K562 (cell line): ENCODE data around the gene HHIPL1. TPM values are rescaled to one million over a fixed set of nuclear protein-coding genes. Genes with fewer than 3 reads are reported as not detected.

ENCODE experiments used
- ATAC-seq: fragments of 200-7000 bp; cut with Tn5 transposase; 3 replicates; pipeline ENCODE4 v1.9.1; 2020; ENCODE audit warnings: moderate library complexity
- BruUV-seq: library from RNA; stranded (reverse); fragments of 400-500 nt; replicated peaks from 2 replicates; lab custom pipeline; 2021; lab: Mats Ljungman, UMichigan
- CTCF ChIA-PET: fragments of 300-600 bp; formaldehyde crosslinking; extraction: SDS; loops from one replicate; lab custom pipeline; 2021; ENCODE audit warnings: low intra/inter-chr PET ratio; lab: Yijun Ruan, JAX
- POLR2A ChIA-PET: fragments of 300-600, 350-650 bp; sonication (Branson Sonifier 250); formaldehyde crosslinking; extraction: SDS; loops from one replicate; lab custom pipeline; 2021; ENCODE audit warnings: antibody characterized with exemption, inconsistent platforms; lab: Yijun Ruan, JAX
- DNase-seq, 4 experiments: peaks; one replicate each; pipeline versions ENCODE4 v3.0.0 to v3.0.0-alpha.2; 2011 to 2018; ENCODE audit warnings: low spot score in 3 of 4, mixed read lengths in 3 of 4; ENCODE audit errors: extremely low read depth in 1 of 4
- FAIRE-seq: peaks from 2 replicates; lab custom pipeline; 2011; peaks lifted over from hg19 to GRCh38; lab: Jason Lieb, UNC
- H2AFZ ChIP-seq: 2 replicates; pipeline ENCODE4 v1.6.0; 2011; ENCODE audit warnings: low read depth, low read length, control low read depth, inconsistent platforms
- H3K27ac ChIP-seq: fragments of 200-600 bp; 3 replicates; pipeline ENCODE4 v1.8.0; 2011; ENCODE audit warnings: low read depth, mild to moderate bottlenecking, control low read depth, inconsistent platforms, low read length, moderate library complexity, mixed read lengths; ENCODE audit errors: extremely low read depth
- H3K27me3 ChIP-seq, 2 experiments: fragments of 300-600 bp in 1 of 2; 2 replicates in 1 of 2; 3 replicates in 1 of 2; pipeline versions ENCODE4 v1.6.0 to v1.8.0; 2011; ENCODE audit warnings: inconsistent platforms in 2 of 2, low read length in 2 of 2, mild to moderate bottlenecking in 1 of 2, mixed read lengths in 1 of 2, moderate library complexity in 1 of 2; ENCODE audit not compliant: control insufficient read depth in 2 of 2, insufficient read depth in 2 of 2
- H3K36me3 ChIP-seq: fragments of 300-600 bp; 3 replicates; pipeline ENCODE4 v1.8.0; 2011; ENCODE audit warnings: mild to moderate bottlenecking, low read length, inconsistent platforms; ENCODE audit not compliant: control insufficient read depth, insufficient read depth
- H3K4me1 ChIP-seq, 2 experiments: fragments of 200-600 bp in 1 of 2; replicated peaks in 1 of 2; 2 replicates in 1 of 2; 3 replicates in 1 of 2; pipeline versions ENCODE4 v1.5.1 to v1.8.0; 2011; ENCODE audit warnings: inconsistent platforms in 2 of 2, low read length in 2 of 2, mild to moderate bottlenecking in 1 of 2, mixed read lengths in 1 of 2, moderate library complexity in 1 of 2; ENCODE audit not compliant: control insufficient read depth in 2 of 2, insufficient read depth in 2 of 2
- H3K4me2 ChIP-seq: 2 replicates; pipeline ENCODE4 v1.6.1; 2011; ENCODE audit warnings: low read length, control low read depth, inconsistent platforms, mixed read lengths; ENCODE audit not compliant: insufficient read depth
- H3K4me3 ChIP-seq: fragments of 200-600 bp; sonication (generic), shearing (Covaris generic); 2 replicates; pipeline ENCODE4 v1.5.1; 2016; ENCODE audit warnings: control low read depth, inconsistent platforms
- H3K79me2 ChIP-seq: fragments of 200-600 bp; 3 replicates; pipeline ENCODE4 v1.8.0; 2011; ENCODE audit warnings: low read length, inconsistent platforms; ENCODE audit not compliant: control insufficient read depth, insufficient read depth
- H3K9ac ChIP-seq, 2 experiments: 2 replicates each; pipeline versions ENCODE4 v1.6.0 to v1.6.1; 2011; ENCODE audit warnings: low read depth in 2 of 2, low read length in 2 of 2, control low read depth in 1 of 2, inconsistent platforms in 1 of 2, mild to moderate bottlenecking in 1 of 2, mixed read lengths in 1 of 2; ENCODE audit not compliant: insufficient read depth in 1 of 2
- H3K9me1 ChIP-seq: one replicate; pipeline ENCODE4 v1.6.0; 2011; ENCODE audit warnings: inconsistent platforms, mild to moderate bottlenecking, low read length, moderate library complexity; ENCODE audit not compliant: control insufficient read depth, insufficient read depth
- H3K9me3 ChIP-seq: replicated peaks from 2 replicates; pipeline ENCODE4 v1.5.1; 2011; ENCODE audit warnings: low read depth, low read length, inconsistent platforms; ENCODE audit not compliant: control insufficient read depth, insufficient read depth
- H4K20me1 ChIP-seq: replicated peaks from 2 replicates; pipeline ENCODE4 v1.6.1; 2011; ENCODE audit warnings: low read length, inconsistent platforms, mixed read lengths; ENCODE audit not compliant: control insufficient read depth, insufficient read depth
- CBX3 ChIP-seq, 2 experiments: IDR thresholded peaks; 1 replicate in 1 of 2; 2 replicates in 1 of 2; pipeline ENCODE4 v1.6.1; 2012; ENCODE audit warnings: inconsistent platforms in 2 of 2, low read length in 2 of 2, borderline replicate concordance in 1 of 2, control low read depth in 1 of 2
- ELF2 ChIP-seq: fragments of 250-450 bp; sonication (Bioruptor Pico); IDR thresholded peaks from 2 replicates; pipeline ENCODE4 v1.5.0; 2021; ENCODE audit warnings: mild to moderate bottlenecking
- TAF9B ChIP-seq: fragments of 450-650 bp; IDR thresholded peaks from 2 replicates; pipeline ENCODE4 v1.6.1; 2018; ENCODE audit warnings: mild to moderate bottlenecking; ENCODE audit not compliant: partially characterized antibody
- ZNF224 ChIP-seq: sonication (generic); formaldehyde crosslinking; IDR thresholded peaks from 2 replicates; pipeline ENCODE4 v1.8.0; 2022; ENCODE audit warnings: mild to moderate bottlenecking, missing genetic modification reagents
- ZNF277 ChIP-seq: fragments of 250-450 bp; sonication (Bioruptor Pico); IDR thresholded peaks from 2 replicates; pipeline ENCODE4 v1.8.0; 2022; ENCODE audit warnings: inconsistent platforms, mild to moderate bottlenecking, moderate library complexity, borderline replicate concordance
- ZNF280A ChIP-seq: fragments of 450-650 bp; IDR thresholded peaks from 2 replicates; pipeline ENCODE4 v1.6.1; 2018; ENCODE audit warnings: mild to moderate bottlenecking, low read depth; ENCODE audit not compliant: partially characterized antibody
- ZNF561 ChIP-seq: fragments of 450-650 bp; formaldehyde crosslinking; conservative IDR thresholded peaks from 2 replicates; pipeline ENCODE4 v1.4.0; 2020; ENCODE audit warnings: mild to moderate bottlenecking, moderate library complexity
- WGBS: fragments of 100-300 bp; shearing (Covaris generic); methylation state at CpG from one replicate; pipeline ENCODE4 v1.1.6; 2016; ENCODE audit warnings: low coverage, mixed read lengths; ENCODE audit not compliant: insufficient coverage; ENCODE audit errors: missing lambda C conversion rate; 5-methylcytosine and 5-hydroxymethylcytosine counted together
- in situ Hi-C: fragments of 300-500 bp; cut with MboI; formaldehyde crosslinking; loops from 4 replicates; pipeline ENCODE4 v1.15.0; 2018; ENCODE audit warnings: inconsistent platforms, mixed read lengths
- intact Hi-C: fragments of 100-400 bp; cut with micrococcal nuclease; formaldehyde crosslinking; loops from 2 replicates; pipeline ENCODE4 v1.14.2; 2022
- polyA plus RNA-seq, 8 experiments: library from polyadenylated mRNA; depleted of rRNA in 4 of 8; stranded (reverse) in 5 of 8; unstranded in 3 of 8; fragments of >200 nt; fragmentation: Nextera tagmentation in 2 of 8; fragmentation: Illumina TruSeq in 1 of 8; extraction: Ambion mirVana in 2 of 8; extraction: Trizol in 1 of 8; gene quantifications; 2 replicates each; pipeline versions ENCODE4 v1.2.1 to v1.2.3, GENCODE V29; 2011 to 2014; ENCODE audit warnings: inconsistent platforms in 1 of 8, missing spikeins in 1 of 8
- total RNA-seq, 7 experiments: library from RNA; depleted of rRNA in 6 of 7; stranded (reverse); fragments of >200 nt in 6 of 7; fragmentation: Illumina TruSeq in 2 of 7; extraction: Trizol in 2 of 7; gene quantifications; 2 replicates each; pipeline versions ENCODE4 v1.2.1 to v1.2.3, GENCODE V29; 2011 to 2021; ENCODE audit warnings: low replicate concordance in 1 of 7

HHIPL1 gene
- total and polyA plus RNA-seq, 9 of the 15 experiments (the other 6 are each of a cell fraction or from before 2014, with no cell fraction given), result not detected

GRCh38 chr14:99677231-99678140, 32.6 kb downstream of the HHIPL1 start:
- CTCF ChIA-PET, result no interaction called here
- Histone ChIP-seq H3K9me1 (no peaks in the 10 kb centered on the region), H3K79me2 (no peaks in the 10 kb centered on the region), H3K4me3 (no peak overlapping the region), H3K27ac (no peak overlapping the region), H2AFZ (no peak overlapping the region), H4K20me1 (no peaks in the 10 kb centered on the region), H3K27me3 (peaks cover 0 to 30% of the 10 kb centered on the region in 2 experiments; a peak in 2 of 5 replicates), H3K36me3 (no peaks in the 10 kb centered on the region), H3K4me1 (peaks cover under 1 to 5% of the 10 kb centered on the region in 2 experiments; a peak in 4 of 5 replicates), H3K9me3 (no peaks in the 10 kb centered on the region; the same call in 1 of the 2 replicates), H3K9ac (no peak overlapping the region), H3K4me2 (no peak overlapping the region)
- POLR2A ChIA-PET, result no interaction called here
- DNase-seq, result no peak
- in situ Hi-C loops (no loop called here), intact Hi-C loops (no loop called here)
- no peak for FAIRE-seq
- no TSS peak for BruUV-seq
- ATAC-seq, result no peak
- TF ChIP-seq ELF2 (CRISPR knock-in tag) (no peak), TAF9B (no peak)
- WGBS, result 5% methylated on average over 11 of the region's 16 CpGs

GRCh38 chr14:99678198-99678597, 33.3 kb downstream of the HHIPL1 start:
- Histone ChIP-seq H3K27ac (no peak overlapping the region), H3K27me3 (peaks cover 0 to 30% of the 10 kb centered on the region in 2 experiments; a peak in 2 of 5 replicates), H2AFZ (no peak overlapping the region), H3K4me1 (peaks cover 0 to 7% of the 10 kb centered on the region in 2 experiments; a peak in 2 of 5 replicates), H3K9me3 (no peaks in the 10 kb centered on the region; the same call in 1 of the 2 replicates), H3K79me2 (no peaks in the 10 kb centered on the region; the same call in 2 of the 3 replicates), H3K4me3 (no peak overlapping the region), H3K9ac (no peak overlapping the region), H3K4me2 (no peak overlapping the region)
- WGBS, result 2% methylated on average over 5 of the region's 6 CpGs
- POLR2A ChIA-PET, result no interaction called here
- intact Hi-C loops, result no loop called here
- DNase-seq (no peak), ATAC-seq (no peak), FAIRE-seq (no peak)
- no TSS peak for BruUV-seq
- CTCF ChIA-PET, result no interaction called here
- TF ChIP-seq CBX3 (IDR thresholded peaks at IDR 0.05; ENCODE audit: borderline replicate concordance in 1 of 2, low read length in 2 of 2) (peak in 1 of 2 experiments; percentile 87; a peak in 1 of 3 replicates), ZNF224 (CRISPR knock-in tag) (no peak), ZNF277 (CRISPR knock-in tag) (no peak), ZNF280A (peak; percentile 62), ZNF561 (CRISPR knock-in tag) (0 out of 2 replicates have a peak, but pooled peaks have one; percentile 62)
- TF ChIP-seq, all 486 proteins: peak for 3
- Histone ChIP-seq H3K36me3 (no peaks in the 10 kb centered on the region), H4K20me1 (no peaks in the 10 kb centered on the region), H3K9me1 (no peaks in the 10 kb centered on the region)
- in situ Hi-C loops, result no loop called here
